WI38 (cell line): ENCODE measurements around the gene HPSE2.

Experiments used
- H3K4me3 ChIP-seq: 2 replicates; pipeline ENCODE4 v1.5.1; 2011; ENCODE audit warnings: low read depth, mild to moderate bottlenecking, control low read depth, low read length
- CTCF ChIP-seq: IDR thresholded peaks from 2 replicates; pipeline ENCODE4 v1.5.1; 2012; ENCODE audit warnings: low read depth, mild to moderate bottlenecking, control low read depth, low read length

HPSE2 gene

GRCh38 chr10:98617906-98618520, 617.6 kb downstream of the HPSE2 start:
- no peak overlapping the region for H3K4me3 ChIP-seq
- TF ChIP-seq CTCF: no peak

DNA sequence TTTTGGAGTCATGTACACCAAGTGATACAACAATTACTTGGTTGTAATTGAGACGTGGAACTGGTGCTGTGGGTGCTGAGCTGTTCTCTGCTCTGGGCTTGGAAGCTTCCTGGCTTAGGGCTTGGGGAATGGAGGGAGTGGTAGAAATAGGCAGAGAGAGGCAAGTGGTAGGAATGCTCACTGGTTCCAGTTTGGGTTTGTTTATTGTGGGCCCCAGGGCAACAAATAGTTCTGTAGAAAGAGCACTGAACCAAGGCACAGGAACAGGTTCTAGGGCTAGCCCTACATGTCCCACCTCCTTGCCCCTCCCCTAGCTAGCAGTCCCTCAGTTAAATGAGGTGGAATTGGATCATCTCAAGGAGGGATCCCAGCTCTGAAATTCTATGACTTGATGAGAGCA, 622.2 kb downstream of the HPSE2 start:
- TF ChIP-seq CTCF: no peak

DNA sequence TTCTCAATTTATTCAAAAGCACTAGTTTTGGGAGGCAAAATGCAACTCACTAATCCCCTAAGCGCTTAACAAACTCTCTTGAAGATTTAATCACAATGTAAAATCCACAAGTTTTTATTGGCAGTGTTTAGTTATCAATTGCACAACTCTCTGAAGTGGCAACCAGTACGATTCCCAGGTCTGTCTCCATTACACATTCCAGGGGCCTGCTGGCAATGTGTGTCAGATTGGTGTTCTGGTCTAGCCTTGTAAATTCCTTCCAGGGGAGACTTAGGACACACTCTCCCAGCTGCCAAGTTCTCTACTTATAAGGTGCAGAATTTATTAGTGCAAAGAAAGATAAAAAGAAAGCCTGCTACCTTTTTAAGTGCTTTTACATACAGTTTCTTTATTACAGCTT, 624.2 kb downstream of the HPSE2 start:
- TF ChIP-seq CTCF: no peak
- H3K4me3 ChIP-seq: no peak overlapping the region

More for the DNA sequence above, 622.2 kb downstream of the HPSE2 start:
- H3K4me3 ChIP-seq: no peak overlapping the region

DNA sequence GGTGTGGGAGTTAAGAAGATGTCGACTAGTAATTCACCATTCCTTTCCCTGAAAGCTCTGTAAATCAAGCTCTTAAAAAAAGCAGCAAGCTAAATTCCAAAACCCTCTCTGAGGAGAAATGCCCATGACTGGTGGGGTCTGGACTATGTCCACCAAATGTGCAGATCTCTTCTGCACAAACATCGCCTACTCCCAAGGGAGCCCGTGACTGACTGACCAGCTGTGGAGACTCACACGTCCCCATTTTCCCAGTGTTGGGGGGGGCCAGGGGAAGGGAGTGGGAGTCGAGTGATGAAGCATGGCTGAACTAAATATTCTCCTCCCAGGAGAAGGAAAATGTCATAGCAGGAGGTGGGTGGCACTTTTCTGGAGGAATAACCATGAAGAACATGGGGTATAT, 624.8 kb downstream of the HPSE2 start:
- no peak for TF ChIP-seq CTCF
- no peak overlapping the region for H3K4me3 ChIP-seq

- H3K4me3 ChIP-seq: no peak overlapping the region
- TF ChIP-seq CTCF: no peak
These were observed 625.4 kb downstream of the HPSE2 start for GRCh38 chr10:98610301-98610700.

GRCh38 chr10:98609265-98609664, 626.4 kb downstream of the HPSE2 start:
- no peak for TF ChIP-seq CTCF

DNA sequence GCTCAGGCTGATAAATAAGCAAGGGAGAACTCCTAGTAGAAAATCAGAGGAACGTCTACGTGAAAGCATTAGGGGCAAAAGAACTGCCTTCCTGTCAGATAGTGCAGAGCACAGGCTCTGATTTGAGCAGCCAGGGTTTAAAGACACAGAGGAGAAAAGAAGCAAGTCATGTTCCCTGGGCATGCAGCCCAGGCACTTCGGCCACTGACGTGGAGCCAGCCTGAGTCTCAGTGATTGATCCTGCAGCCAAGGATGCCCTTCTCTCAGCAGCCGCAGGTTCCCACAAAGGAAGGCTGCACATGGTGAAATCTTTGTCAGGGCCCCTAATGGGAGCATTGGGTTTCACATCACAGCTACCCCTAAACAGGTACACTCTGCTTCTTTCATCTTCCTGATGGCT, 627.2 kb downstream of the HPSE2 start:
- no peak overlapping the region for H3K4me3 ChIP-seq
- no peak for TF ChIP-seq CTCF

More at GRCh38 chr10:98609265-98609664, 626.4 kb downstream of the HPSE2 start:
- no peak overlapping the region for H3K4me3 ChIP-seq
